ENCODE measurements around the gene SPACA6. TPM values are rescaled to one million over a fixed set of nuclear protein-coding genes. Genes with fewer than 3 reads are reported as not detected.

SPACA6 gene
- polyA plus RNA-seq, 1 donor (not counting 4 experiments of a cell fraction or from before 2014, with no cell fraction given), result 4.3 TPM

GRCh38 chr19:51647318-51647717, 45.8 kb upstream of the SPACA6 start:
- Histone ChIP-seq H3K27ac (ENCODE audit: control insufficient read depth, insufficient read depth, low read length) (no peak overlapping the region), H3K27me3 (ENCODE audit: control insufficient read depth, extremely low read depth, insufficient read depth, low read length) (no peaks in the 10 kb centered on the region), H3K9me3 (ENCODE audit: control insufficient read depth, low read depth, low read length) (no peaks in the 10 kb centered on the region), H2AFZ (ENCODE audit: control insufficient read depth, low read length) (no peak overlapping the region), H3K9ac (ENCODE audit: control insufficient read depth, extremely low read depth, insufficient read depth, low read length) (no peak overlapping the region), H4K20me1 (ENCODE audit: control insufficient read depth, extremely low read depth, insufficient read depth, low read length) (no peaks in the 10 kb centered on the region), H3K9me1 (ENCODE audit: control insufficient read depth, extremely low read depth, insufficient read depth, low read length) (no peaks in the 10 kb centered on the region), H3K4me1 (ENCODE audit: control insufficient read depth, extremely low read depth, insufficient read depth, low read length) (no peaks in the 10 kb centered on the region), H3K36me3 (ENCODE audit: control insufficient read depth in 2 of 2, extremely low read depth in 1 of 2, insufficient read depth in 2 of 2, low read length in 2 of 2) (no peaks in the 10 kb centered on the region), H3K4me3 (ENCODE audit: control insufficient read depth in 2 of 3, extremely low read depth in 1 of 3, insufficient read depth in 2 of 3, low read depth in 1 of 3, low read length in 3 of 3) (no peak overlapping the region), H3K4me2 (ENCODE audit: control insufficient read depth, extremely low read depth, insufficient read depth, low read depth, low read length) (no peak overlapping the region), H3K79me2 (ENCODE audit: control insufficient read depth, insufficient read depth, low read length) (no peaks in the 10 kb centered on the region)
- DNase-seq (ENCODE audit: low read depth, low spot score) (no peak), FAIRE-seq (no peak)
- TF ChIP-seq EZH2 (IDR thresholded peaks at IDR 0.05; ENCODE audit: low read length), result no peak
- TF ChIP-seq, protein P1, sequence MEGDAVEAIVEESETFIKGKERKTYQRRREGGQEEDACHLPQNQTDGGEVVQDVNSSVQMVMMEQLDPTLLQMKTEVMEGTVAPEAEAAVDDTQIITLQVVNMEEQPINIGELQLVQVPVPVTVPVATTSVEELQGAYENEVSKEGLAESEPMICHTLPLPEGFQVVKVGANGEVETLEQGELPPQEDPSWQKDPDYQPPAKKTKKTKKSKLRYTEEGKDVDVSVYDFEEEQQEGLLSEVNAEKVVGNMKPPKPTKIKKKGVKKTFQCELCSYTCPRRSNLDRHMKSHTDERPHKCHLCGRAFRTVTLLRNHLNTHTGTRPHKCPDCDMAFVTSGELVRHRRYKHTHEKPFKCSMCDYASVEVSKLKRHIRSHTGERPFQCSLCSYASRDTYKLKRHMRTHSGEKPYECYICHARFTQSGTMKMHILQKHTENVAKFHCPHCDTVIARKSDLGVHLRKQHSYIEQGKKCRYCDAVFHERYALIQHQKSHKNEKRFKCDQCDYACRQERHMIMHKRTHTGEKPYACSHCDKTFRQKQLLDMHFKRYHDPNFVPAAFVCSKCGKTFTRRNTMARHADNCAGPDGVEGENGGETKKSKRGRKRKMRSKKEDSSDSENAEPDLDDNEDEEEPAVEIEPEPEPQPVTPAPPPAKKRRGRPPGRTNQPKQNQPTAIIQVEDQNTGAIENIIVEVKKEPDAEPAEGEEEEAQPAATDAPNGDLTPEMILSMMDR (optimal IDR thresholded peaks at IDR 0.05 in 1 of 3, IDR thresholded peaks at IDR 0.05 in 1 of 3, conservative IDR thresholded peaks at IDR 0.05 in 1 of 3; ENCODE audit: extremely low read depth in 1 of 3, insufficient read depth in 2 of 3, low read length in 3 of 3), result no peak
- dilution Hi-C loops (cut with MboI; ENCODE audit: extremely low pct_ligation_motif_present, low sequenced_read_pairs), result no loop called here

DNA sequence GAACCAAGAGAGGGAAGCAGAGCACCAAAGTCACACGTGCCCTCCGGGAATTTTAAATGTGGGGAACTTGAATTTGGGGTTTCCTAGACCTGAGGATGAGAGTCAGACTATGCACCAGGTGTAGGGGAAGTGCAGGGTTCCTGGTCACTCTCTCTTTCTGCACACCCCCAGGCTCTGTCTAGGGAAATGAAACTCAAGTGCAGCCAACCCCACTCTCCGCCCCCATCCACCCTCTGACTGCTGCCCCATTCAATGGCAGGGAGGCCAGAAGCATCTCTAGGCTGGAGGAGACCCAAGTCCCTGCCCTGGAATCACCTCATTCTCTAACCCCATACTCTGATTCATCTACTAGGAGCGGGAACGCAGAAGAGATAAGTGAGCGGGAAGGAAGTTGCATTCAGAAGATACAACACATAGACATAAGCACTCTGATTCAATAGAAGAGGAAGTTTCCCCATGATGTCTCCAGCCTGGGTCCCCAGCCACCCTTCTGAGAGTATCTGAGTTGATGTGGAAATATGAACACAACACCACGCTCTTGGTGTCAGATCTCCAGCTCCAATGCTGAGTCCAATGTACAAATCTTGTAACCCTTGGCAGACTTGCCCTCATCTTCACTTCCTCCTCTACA, 41.8 kb upstream of the SPACA6 start:
- Histone ChIP-seq H4K20me1 (ENCODE audit: control insufficient read depth, extremely low read depth, insufficient read depth, low read length) (no peaks in the 10 kb centered on the region), H3K27ac (ENCODE audit: control insufficient read depth, insufficient read depth, low read length) (no peak overlapping the region), H3K79me2 (ENCODE audit: control insufficient read depth, insufficient read depth, low read length) (no peaks in the 10 kb centered on the region), H3K4me3 (ENCODE audit: control insufficient read depth in 2 of 3, extremely low read depth in 1 of 3, insufficient read depth in 2 of 3, low read depth in 1 of 3, low read length in 3 of 3) (no peak overlapping the region), H3K4me1 (ENCODE audit: control insufficient read depth, extremely low read depth, insufficient read depth, low read length) (no peaks in the 10 kb centered on the region), H3K4me2 (ENCODE audit: control insufficient read depth, extremely low read depth, insufficient read depth, low read depth, low read length) (no peak overlapping the region), H3K36me3 (ENCODE audit: control insufficient read depth in 2 of 2, extremely low read depth in 1 of 2, insufficient read depth in 2 of 2, low read length in 2 of 2) (no peaks in the 10 kb centered on the region), H2AFZ (ENCODE audit: control insufficient read depth, low read length) (no peak overlapping the region), H3K9me1 (ENCODE audit: control insufficient read depth, extremely low read depth, insufficient read depth, low read length) (no peaks in the 10 kb centered on the region), H3K27me3 (ENCODE audit: control insufficient read depth, extremely low read depth, insufficient read depth, low read length) (no peaks in the 10 kb centered on the region), H3K9ac (ENCODE audit: control insufficient read depth, extremely low read depth, insufficient read depth, low read length) (no peak overlapping the region), H3K9me3 (ENCODE audit: control insufficient read depth, low read depth, low read length) (no peaks in the 10 kb centered on the region)
- TF ChIP-seq EZH2 (IDR thresholded peaks at IDR 0.05; ENCODE audit: low read length), result no peak
- TF ChIP-seq, protein P1 (optimal IDR thresholded peaks at IDR 0.05 in 1 of 3, IDR thresholded peaks at IDR 0.05 in 1 of 3, conservative IDR thresholded peaks at IDR 0.05 in 1 of 3; ENCODE audit: extremely low read depth in 1 of 3, insufficient read depth in 2 of 3, low read length in 3 of 3), result no peak
- DNase-seq (ENCODE audit: low read depth, low spot score), result no peak
- dilution Hi-C loops (cut with MboI; ENCODE audit: extremely low pct_ligation_motif_present, low sequenced_read_pairs), result no loop called here
- FAIRE-seq, result no peak

All from keratinocyte (primary cell).